ENCODE data around the gene AMOTL2. TPM values are rescaled to one million over a fixed set of nuclear protein-coding genes. Genes with fewer than 3 reads are reported as not detected.

AMOTL2 gene
- polyA plus RNA-seq, 1 donor (not counting 4 experiments of a cell fraction or from before 2014, with no cell fraction given), result 39.8 TPM

GRCh38 chr3:134318166-134318565 is 56.1 kb downstream of the AMOTL2 start:
- peaks cover 74% of the 10 kb centered on the region for H3K4me1 ChIP-seq (ENCODE audit: control insufficient read depth, extremely low read depth, insufficient read depth, low read length)
- H3K9ac ChIP-seq (ENCODE audit: control insufficient read depth, extremely low read depth, insufficient read depth, low read length), result no peak overlapping the region
- H3K4me2 ChIP-seq (ENCODE audit: control insufficient read depth, extremely low read depth, insufficient read depth, low read depth, low read length), result no peak overlapping the region
- no peak for TF ChIP-seq CTCF (optimal IDR thresholded peaks at IDR 0.05 in 1 of 3, IDR thresholded peaks at IDR 0.05 in 1 of 3, conservative IDR thresholded peaks at IDR 0.05 in 1 of 3; ENCODE audit: extremely low read depth in 1 of 3, insufficient read depth in 2 of 3, low read length in 3 of 3)
- TF ChIP-seq EZH2 (IDR thresholded peaks at IDR 0.05; ENCODE audit: low read length), result no peak
- H2AFZ ChIP-seq (ENCODE audit: control insufficient read depth, low read length), result no peak overlapping the region
- dilution Hi-C loops (cut with MboI; ENCODE audit: extremely low pct_ligation_motif_present, low sequenced_read_pairs), result no loop called here
- H3K9me1 ChIP-seq (ENCODE audit: control insufficient read depth, extremely low read depth, insufficient read depth, low read length), result no peaks in the 10 kb centered on the region
- H3K9me3 ChIP-seq (ENCODE audit: control insufficient read depth, low read depth, low read length), result no peaks in the 10 kb centered on the region
- H3K79me2 ChIP-seq (ENCODE audit: control insufficient read depth, insufficient read depth, low read length), result no peaks in the 10 kb centered on the region
- H3K27me3 ChIP-seq (ENCODE audit: control insufficient read depth, extremely low read depth, insufficient read depth, low read length), result no peaks in the 10 kb centered on the region
- no peak overlapping the region for H3K4me3 ChIP-seq (ENCODE audit: control insufficient read depth in 2 of 3, extremely low read depth in 1 of 3, insufficient read depth in 2 of 3, low read depth in 1 of 3, low read length in 3 of 3)
- H4K20me1 ChIP-seq (ENCODE audit: control insufficient read depth, extremely low read depth, insufficient read depth, low read length), result no peaks in the 10 kb centered on the region
- DNase-seq (ENCODE audit: low read depth, low spot score) (no peak), FAIRE-seq (no peak)
- H3K36me3 ChIP-seq (ENCODE audit: control insufficient read depth in 2 of 2, extremely low read depth in 1 of 2, insufficient read depth in 2 of 2, low read length in 2 of 2), result no peaks in the 10 kb centered on the region
- peak overlapping the region; percentile 82 for H3K27ac ChIP-seq (ENCODE audit: control insufficient read depth, insufficient read depth, low read length)

GRCh38 chr3:134317106-134317947 is 56.9 kb downstream of the AMOTL2 start:
- no peak overlapping the region for H2AFZ ChIP-seq (ENCODE audit: control insufficient read depth, low read length)
- no peaks in the 10 kb centered on the region for H4K20me1 ChIP-seq (ENCODE audit: control insufficient read depth, extremely low read depth, insufficient read depth, low read length)
- no peaks in the 10 kb centered on the region for H3K79me2 ChIP-seq (ENCODE audit: control insufficient read depth, insufficient read depth, low read length)
- no peak overlapping the region for H3K4me3 ChIP-seq (ENCODE audit: control insufficient read depth in 2 of 3, extremely low read depth in 1 of 3, insufficient read depth in 2 of 3, low read depth in 1 of 3, low read length in 3 of 3)
- H3K27ac ChIP-seq (ENCODE audit: control insufficient read depth, insufficient read depth, low read length), result peak overlapping the region; percentile 82
- H3K36me3 ChIP-seq (ENCODE audit: control insufficient read depth in 2 of 2, extremely low read depth in 1 of 2, insufficient read depth in 2 of 2, low read length in 2 of 2), result no peaks in the 10 kb centered on the region
- H3K4me2 ChIP-seq (ENCODE audit: control insufficient read depth, extremely low read depth, insufficient read depth, low read depth, low read length), result peak overlapping the region; percentile 50
- FAIRE-seq (peak; percentile 96), DNase-seq (ENCODE audit: low read depth, low spot score) (no peak)
- dilution Hi-C loops (cut with MboI; ENCODE audit: extremely low pct_ligation_motif_present, low sequenced_read_pairs), result no loop called here
- H3K4me1 ChIP-seq (ENCODE audit: control insufficient read depth, extremely low read depth, insufficient read depth, low read length), result peaks cover 72% of the 10 kb centered on the region
- no peaks in the 10 kb centered on the region for H3K9me1 ChIP-seq (ENCODE audit: control insufficient read depth, extremely low read depth, insufficient read depth, low read length)
- H3K9me3 ChIP-seq (ENCODE audit: control insufficient read depth, low read depth, low read length), result no peaks in the 10 kb centered on the region
- peak overlapping the region; percentile 53 for H3K9ac ChIP-seq (ENCODE audit: control insufficient read depth, extremely low read depth, insufficient read depth, low read length)
- TF ChIP-seq CTCF (optimal IDR thresholded peaks at IDR 0.05 in 1 of 3, IDR thresholded peaks at IDR 0.05 in 1 of 3, conservative IDR thresholded peaks at IDR 0.05 in 1 of 3; ENCODE audit: extremely low read depth in 1 of 3, insufficient read depth in 2 of 3, low read length in 3 of 3) (no peak), EZH2 (IDR thresholded peaks at IDR 0.05; ENCODE audit: low read length) (no peak)
- H3K27me3 ChIP-seq (ENCODE audit: control insufficient read depth, extremely low read depth, insufficient read depth, low read length), result no peaks in the 10 kb centered on the region

Data from keratinocyte (primary cell).